K562 (cell line): Measurements from ENCODE around the gene SMIM29. TPM values are rescaled to one million over a fixed set of nuclear protein-coding genes. Genes with fewer than 3 reads are reported as not detected.

ENCODE experiments used
- ATF7 ChIP-seq: fragments of 450-650 bp; IDR thresholded peaks from 2 replicates; pipeline ENCODE4 v1.7.1; 2014; ENCODE audit warnings: mild to moderate bottlenecking, moderate library complexity
- CBFB ChIP-seq: sonication (generic); formaldehyde crosslinking; IDR thresholded peaks from 2 replicates; pipeline ENCODE4 v1.4.0; 2020; ENCODE audit warnings: mild to moderate bottlenecking, missing genetic modification reagents
- COPS2 ChIP-seq: fragments of 450-650 bp; conservative IDR thresholded peaks from 2 replicates; pipeline ENCODE4 v1.6.1; 2016; ENCODE audit warnings: mild to moderate bottlenecking, moderate library complexity
- DACH1 ChIP-seq: fragments of 450-650 bp; IDR thresholded peaks from 2 replicates; pipeline ENCODE4 v1.6.1; 2018; ENCODE audit not compliant: partially characterized antibody
- EP300 ChIP-seq: IDR thresholded peaks from 2 replicates; pipeline ENCODE4 v1.6.1; 2012; ENCODE audit warnings: low read length, improper control_type of control experiment
- FUS ChIP-seq: fragments of 200-400 bp; formaldehyde crosslinking; optimal IDR thresholded peaks from 2 replicates; pipeline ENCODE3; 2017; ENCODE audit warnings: low read depth, low read length
- GABPB2 ChIP-seq: fragments of 250-450 bp; sonication (Bioruptor Pico); conservative IDR thresholded peaks from 2 replicates; pipeline ENCODE4 v1.5.1; 2021; ENCODE audit warnings: mild to moderate bottlenecking
- MAFK ChIP-seq: IDR thresholded peaks from 2 replicates; pipeline ENCODE4 v1.6.1; 2011; ENCODE audit warnings: low read length, improper control_type of control experiment
- MCM5 ChIP-seq: fragments of 450-650 bp; IDR thresholded peaks from 2 replicates; pipeline ENCODE4 v1.6.1; 2016; ENCODE audit warnings: low read depth
- PML ChIP-seq: IDR thresholded peaks from 2 replicates; pipeline ENCODE4 v1.6.1; 2012; ENCODE audit warnings: low read length, inconsistent platforms
- POU5F1 ChIP-seq: fragments of 150-350 bp; IDR thresholded peaks from 2 replicates; pipeline ENCODE4 v1.6.1; 2014; ENCODE audit warnings: borderline replicate concordance, low read length, low read depth, mild to moderate bottlenecking; ENCODE audit not compliant: partially characterized antibody
- RNF2 ChIP-seq: sonication (generic); IDR thresholded peaks from 2 replicates; pipeline ENCODE4 v1.6.1; 2016
- TBL1XR1 ChIP-seq, 2 experiments: IDR thresholded peaks; 2 replicates each; pipeline ENCODE4 v1.6.1; 2012; ENCODE audit warnings: improper control_type of control experiment in 2 of 2, low read length in 2 of 2, mild to moderate bottlenecking in 1 of 2
- TCF7 ChIP-seq: sonication (generic); IDR thresholded peaks from 2 replicates; pipeline ENCODE4 v1.6.1; 2016; ENCODE audit warnings: antibody characterized with exemption, borderline replicate concordance
- TCF7L2 ChIP-seq: fragments of 150-350 bp; IDR thresholded peaks from 2 replicates; pipeline ENCODE4 v1.6.1; 2016; ENCODE audit warnings: low read depth, mild to moderate bottlenecking, low read length, moderate library complexity
- ZNF311 ChIP-seq: fragments of 250-450 bp; sonication (Bioruptor Pico); IDR thresholded peaks from 2 replicates; pipeline ENCODE4 v1.4.0; 2020; ENCODE audit warnings: mild to moderate bottlenecking, moderate library complexity
- ZNF354B ChIP-seq: fragments of 250-450 bp; sonication (Bioruptor Pico); IDR thresholded peaks from 2 replicates; pipeline ENCODE4 v1.4.0; 2020
- ZNF583 ChIP-seq: fragments of 250-450 bp; sonication (Bioruptor Pico); IDR thresholded peaks from 2 replicates; pipeline ENCODE4 v1.4.0; 2020
- ZNF699 ChIP-seq: fragments of 250-450 bp; sonication (Bioruptor Pico); IDR thresholded peaks from 2 replicates; pipeline ENCODE4 v1.8.0; 2021; ENCODE audit warnings: mild to moderate bottlenecking, moderate library complexity; ENCODE audit not compliant: insufficient replicate concordance
- polyA plus RNA-seq, 8 experiments: library from polyadenylated mRNA; depleted of rRNA in 4 of 8; stranded (reverse) in 5 of 8; unstranded in 3 of 8; fragments of >200 nt; fragmentation: Nextera tagmentation in 2 of 8; fragmentation: Illumina TruSeq in 1 of 8; extraction: Ambion mirVana in 2 of 8; extraction: Trizol in 1 of 8; gene quantifications; 2 replicates each; pipeline versions ENCODE4 v1.2.1 to v1.2.3, GENCODE V29; 2011 to 2014; ENCODE audit warnings: inconsistent platforms in 1 of 8, missing spikeins in 1 of 8
- total RNA-seq, 7 experiments: library from RNA; depleted of rRNA in 6 of 7; stranded (reverse); fragments of >200 nt in 6 of 7; fragmentation: Illumina TruSeq in 2 of 7; extraction: Trizol in 2 of 7; gene quantifications; 2 replicates each; pipeline versions ENCODE4 v1.2.1 to v1.2.3, GENCODE V29; 2011 to 2021; ENCODE audit warnings: low replicate concordance in 1 of 7
- TF ChIP-seq, protein P1 (sequence below): fragments of 450-650 bp; formaldehyde crosslinking; IDR thresholded peaks from 2 replicates; pipeline ENCODE4 v1.4.0; 2020; ENCODE audit warnings: mild to moderate bottlenecking, moderate library complexity
- TF ChIP-seq, protein P2 (sequence below): fragments of 450-650 bp; IDR thresholded peaks from 2 replicates; pipeline ENCODE4 v1.6.1; 2016; ENCODE audit warnings: mild to moderate bottlenecking
- TF ChIP-seq, protein P3 (sequence below): sonication (generic); formaldehyde crosslinking; IDR thresholded peaks from 2 replicates; pipeline ENCODE4 v1.8.1; 2022; ENCODE audit warnings: missing genetic modification reagents
- TF ChIP-seq, protein P4 (sequence below): sonication (generic); formaldehyde crosslinking; IDR thresholded peaks from 2 replicates; pipeline ENCODE4 v1.8.1; 2023; ENCODE audit warnings: mild to moderate bottlenecking, missing genetic modification reagents, moderate library complexity

The SMIM29 gene
- total and polyA plus RNA-seq, 9 of the 15 experiments (the other 6 are each of a cell fraction or from before 2014, with no cell fraction given), result 6.5 to 36.7 (median 20.9) TPM

DNA sequence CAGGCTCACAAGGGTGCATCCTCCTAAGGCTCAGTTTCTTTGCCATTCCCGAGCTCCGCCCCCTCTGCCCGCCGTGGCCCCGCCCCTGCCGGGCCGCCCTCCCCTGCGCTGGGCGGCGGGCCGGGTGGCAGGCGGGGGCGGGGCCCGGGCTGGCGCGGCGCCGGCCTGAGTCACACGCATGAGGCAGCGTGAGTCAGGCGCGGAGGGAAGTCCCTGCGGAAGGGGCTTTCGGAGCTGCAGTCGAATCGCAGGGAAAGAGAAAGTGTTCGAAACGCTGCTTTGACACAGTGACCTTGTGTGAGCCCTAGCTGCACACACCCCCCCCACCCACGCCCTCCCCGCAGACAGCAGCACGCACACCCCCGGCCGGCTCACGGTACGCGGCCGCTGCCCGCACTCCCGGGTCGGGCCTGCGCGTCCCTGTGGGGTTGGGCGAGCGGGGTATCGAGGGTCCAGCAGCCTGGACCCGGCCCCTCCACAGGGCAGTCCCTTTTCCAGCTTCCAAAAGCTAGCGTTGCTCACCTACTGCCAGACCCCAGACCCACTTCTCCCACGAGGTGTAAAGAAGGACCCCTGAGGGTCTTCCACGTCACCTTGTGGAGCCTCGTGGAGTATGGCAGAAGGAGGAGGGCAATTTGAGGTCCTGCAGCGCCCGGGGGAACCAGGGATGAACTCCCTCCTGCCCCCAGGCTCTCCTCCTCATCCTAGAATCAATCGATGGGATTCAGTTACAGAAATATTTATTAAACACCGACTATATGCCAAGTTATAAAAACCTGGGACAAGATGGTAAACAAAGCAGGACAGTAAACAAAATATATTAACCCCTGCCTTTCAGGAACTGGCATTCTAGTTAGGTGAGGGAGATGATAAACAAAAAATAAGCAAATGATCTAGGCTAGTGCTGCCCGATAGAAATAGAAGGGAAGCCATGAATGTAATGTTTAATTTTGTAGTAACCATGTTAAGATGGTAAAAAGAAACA lies 24.6 kb downstream of the SMIM29 start (continued):
- TF ChIP-seq, protein P1, sequence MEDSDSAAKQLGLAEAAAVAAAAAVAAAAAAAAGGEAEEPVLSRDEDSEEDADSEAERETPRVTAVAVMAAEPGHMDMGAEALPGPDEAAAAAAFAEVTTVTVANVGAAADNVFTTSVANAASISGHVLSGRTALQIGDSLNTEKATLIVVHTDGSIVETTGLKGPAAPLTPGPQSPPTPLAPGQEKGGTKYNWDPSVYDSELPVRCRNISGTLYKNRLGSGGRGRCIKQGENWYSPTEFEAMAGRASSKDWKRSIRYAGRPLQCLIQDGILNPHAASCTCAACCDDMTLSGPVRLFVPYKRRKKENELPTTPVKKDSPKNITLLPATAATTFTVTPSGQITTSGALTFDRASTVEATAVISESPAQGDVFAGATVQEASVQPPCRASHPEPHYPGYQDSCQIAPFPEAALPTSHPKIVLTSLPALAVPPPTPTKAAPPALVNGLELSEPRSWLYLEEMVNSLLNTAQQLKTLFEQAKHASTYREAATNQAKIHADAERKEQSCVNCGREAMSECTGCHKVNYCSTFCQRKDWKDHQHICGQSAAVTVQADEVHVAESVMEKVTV (CRISPR knock-in tag), result no peak
- peak; percentile 74; the same call in 1 of the 2 replicates for TF ChIP-seq RNF2
- TF ChIP-seq EP300, result peak; percentile 46; the same call in 1 of the 2 replicates
- TF ChIP-seq, protein P2, sequence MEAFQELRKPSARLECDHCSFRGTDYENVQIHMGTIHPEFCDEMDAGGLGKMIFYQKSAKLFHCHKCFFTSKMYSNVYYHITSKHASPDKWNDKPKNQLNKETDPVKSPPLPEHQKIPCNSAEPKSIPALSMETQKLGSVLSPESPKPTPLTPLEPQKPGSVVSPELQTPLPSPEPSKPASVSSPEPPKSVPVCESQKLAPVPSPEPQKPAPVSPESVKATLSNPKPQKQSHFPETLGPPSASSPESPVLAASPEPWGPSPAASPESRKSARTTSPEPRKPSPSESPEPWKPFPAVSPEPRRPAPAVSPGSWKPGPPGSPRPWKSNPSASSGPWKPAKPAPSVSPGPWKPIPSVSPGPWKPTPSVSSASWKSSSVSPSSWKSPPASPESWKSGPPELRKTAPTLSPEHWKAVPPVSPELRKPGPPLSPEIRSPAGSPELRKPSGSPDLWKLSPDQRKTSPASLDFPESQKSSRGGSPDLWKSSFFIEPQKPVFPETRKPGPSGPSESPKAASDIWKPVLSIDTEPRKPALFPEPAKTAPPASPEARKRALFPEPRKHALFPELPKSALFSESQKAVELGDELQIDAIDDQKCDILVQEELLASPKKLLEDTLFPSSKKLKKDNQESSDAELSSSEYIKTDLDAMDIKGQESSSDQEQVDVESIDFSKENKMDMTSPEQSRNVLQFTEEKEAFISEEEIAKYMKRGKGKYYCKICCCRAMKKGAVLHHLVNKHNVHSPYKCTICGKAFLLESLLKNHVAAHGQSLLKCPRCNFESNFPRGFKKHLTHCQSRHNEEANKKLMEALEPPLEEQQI, result no peak
- TF ChIP-seq ZNF699 (CRISPR knock-in tag), result no peak
- TF ChIP-seq DACH1, result no peak
- TF ChIP-seq POU5F1, result no peak
- no peak for TF ChIP-seq TCF7L2
- TF ChIP-seq TBL1XR1 (IDR thresholded peaks at IDR 0.05; ENCODE audit: low read length in 2 of 2), result no peak; a peak in 2 of 4 replicates
- TF ChIP-seq FUS, result no peak
- 0 out of 2 replicates have a peak, but pooled peaks have one; percentile 54 for TF ChIP-seq CBFB (CRISPR knock-in tag)
- no peak for TF ChIP-seq ZNF354B
- TF ChIP-seq, protein P3, sequence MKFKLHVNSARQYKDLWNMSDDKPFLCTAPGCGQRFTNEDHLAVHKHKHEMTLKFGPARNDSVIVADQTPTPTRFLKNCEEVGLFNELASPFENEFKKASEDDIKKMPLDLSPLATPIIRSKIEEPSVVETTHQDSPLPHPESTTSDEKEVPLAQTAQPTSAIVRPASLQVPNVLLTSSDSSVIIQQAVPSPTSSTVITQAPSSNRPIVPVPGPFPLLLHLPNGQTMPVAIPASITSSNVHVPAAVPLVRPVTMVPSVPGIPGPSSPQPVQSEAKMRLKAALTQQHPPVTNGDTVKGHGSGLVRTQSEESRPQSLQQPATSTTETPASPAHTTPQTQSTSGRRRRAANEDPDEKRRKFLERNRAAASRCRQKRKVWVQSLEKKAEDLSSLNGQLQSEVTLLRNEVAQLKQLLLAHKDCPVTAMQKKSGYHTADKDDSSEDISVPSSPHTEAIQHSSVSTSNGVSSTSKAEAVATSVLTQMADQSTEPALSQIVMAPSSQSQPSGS (CRISPR knock-in tag), result no peak
- peak; percentile 55 for TF ChIP-seq ATF7
- TF ChIP-seq MCM5, result no peak
- TF ChIP-seq ZNF583 (CRISPR knock-in tag), result 0 out of 2 replicates have a peak, but pooled peaks have one; percentile 45
- TF ChIP-seq, protein P4, sequence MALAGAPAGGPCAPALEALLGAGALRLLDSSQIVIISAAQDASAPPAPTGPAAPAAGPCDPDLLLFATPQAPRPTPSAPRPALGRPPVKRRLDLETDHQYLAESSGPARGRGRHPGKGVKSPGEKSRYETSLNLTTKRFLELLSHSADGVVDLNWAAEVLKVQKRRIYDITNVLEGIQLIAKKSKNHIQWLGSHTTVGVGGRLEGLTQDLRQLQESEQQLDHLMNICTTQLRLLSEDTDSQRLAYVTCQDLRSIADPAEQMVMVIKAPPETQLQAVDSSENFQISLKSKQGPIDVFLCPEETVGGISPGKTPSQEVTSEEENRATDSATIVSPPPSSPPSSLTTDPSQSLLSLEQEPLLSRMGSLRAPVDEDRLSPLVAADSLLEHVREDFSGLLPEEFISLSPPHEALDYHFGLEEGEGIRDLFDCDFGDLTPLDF (CRISPR knock-in tag), result no peak
- TF ChIP-seq PML, result peak; percentile 64; the same call in 1 of the 2 replicates
- TF ChIP-seq ZNF311, result no peak
- TF ChIP-seq TCF7, result no peak
- no peak for TF ChIP-seq COPS2
- no peak for TF ChIP-seq GABPB2 (CRISPR knock-in tag)
- peak; percentile 28; the same call in 1 of the 2 replicates for TF ChIP-seq MAFK
